OCI-LY7 (cell line): Measurements from ENCODE around the gene GNG7. TPM values are rescaled to one million over a fixed set of nuclear protein-coding genes. Genes with fewer than 3 reads are reported as not detected.
A peak's percentile ranks its signal among the peaks of the same experiment; 100 is the strongest.

Source experiments
- BruUV-seq: library from RNA; stranded (reverse); fragments of 400-500 nt; replicated peaks from 2 replicates; lab custom pipeline; 2021; lab: Mats Ljungman, UMichigan
- CTCF ChIA-PET: fragments of 300-600 bp; sonication (Branson Sonifier 250); formaldehyde crosslinking; loops from one replicate; lab custom pipeline; 2022; ENCODE audit warnings: antibody characterized with exemption; ENCODE audit not compliant: unreplicated experiment; lab: Charles Lee
- POLR2A ChIA-PET: fragments of 300-600 bp; sonication (Branson Sonifier 250); formaldehyde crosslinking; loops from one replicate; lab custom pipeline; 2022; ENCODE audit warnings: antibody characterized with exemption; lab: Charles Lee
- DNase-seq: peaks from one replicate; pipeline ENCODE4 v3.0.0-alpha.2; 2015; ENCODE audit warnings: low spot score
- H2AFZ ChIP-seq: fragments of 200-600 bp; sonication (generic), shearing (Covaris generic); 2 replicates; pipeline ENCODE4 v1.6.1; 2014; ENCODE audit warnings: mild to moderate bottlenecking, antibody characterized with exemption, low read length, moderate library complexity
- H3K27ac ChIP-seq: fragments of 200-600 bp; sonication (generic); 2 replicates; pipeline ENCODE4 v1.5.1; 2014; ENCODE audit warnings: mixed run types, low read depth, mild to moderate bottlenecking, moderate library complexity, low read length, inconsistent platforms; ENCODE audit not compliant: poor library complexity, severe bottlenecking
- H3K36me3 ChIP-seq: fragments of 200-600 bp; sonication (generic); 2 replicates; pipeline ENCODE4 v1.6.1; 2014; ENCODE audit warnings: mild to moderate bottlenecking, antibody characterized with exemption, low read length, moderate library complexity, mixed read lengths; ENCODE audit not compliant: insufficient read depth
- H3K4me1 ChIP-seq: fragments of 200-600 bp; sonication (generic); 2 replicates; pipeline ENCODE4 v1.5.1; 2014; ENCODE audit warnings: mild to moderate bottlenecking, low read length; ENCODE audit not compliant: insufficient read depth, poor library complexity, severe bottlenecking
- H3K4me2 ChIP-seq: fragments of 200-600 bp; sonication (generic); 2 replicates; pipeline ENCODE4 v1.6.1; 2014; ENCODE audit warnings: mild to moderate bottlenecking, low read length
- H3K4me3 ChIP-seq: fragments of 200-600 bp; sonication (generic); 2 replicates; pipeline ENCODE4 v1.5.1; 2014; ENCODE audit warnings: mild to moderate bottlenecking, low read depth, low read length; ENCODE audit not compliant: poor library complexity, severe bottlenecking
- H3K79me2 ChIP-seq: fragments of 200-600 bp; sonication (generic); 2 replicates; pipeline ENCODE4 v1.6.1; 2016; ENCODE audit warnings: low read depth, mild to moderate bottlenecking, low read length, moderate library complexity, mixed read lengths; ENCODE audit not compliant: insufficient read depth
- H3K9me2 ChIP-seq: fragments of 200-600 bp; sonication (generic); 2 replicates; pipeline ENCODE4 v1.6.1; 2016; ENCODE audit warnings: mild to moderate bottlenecking, low read length, mixed read lengths; ENCODE audit not compliant: insufficient read depth
- H3K9me3 ChIP-seq: fragments of 200-600 bp; sonication (generic); 2 replicates; pipeline ENCODE4 v1.6.1; 2014; ENCODE audit warnings: mild to moderate bottlenecking, mixed run types, low read length, mixed read lengths
- H4K20me1 ChIP-seq: fragments of 200-600 bp; sonication (generic); 2 replicates; pipeline ENCODE4 v1.6.1; 2014; ENCODE audit warnings: mild to moderate bottlenecking, antibody characterized with exemption, low read length, moderate library complexity, mixed read lengths; ENCODE audit not compliant: insufficient read depth
- EZH2phosphoT487 ChIP-seq: fragments of 200-600 bp; sonication (generic); IDR thresholded peaks from 2 replicates; pipeline ENCODE4 v1.6.1; 2018; ENCODE audit warnings: low read depth, borderline replicate concordance, mild to moderate bottlenecking, mixed run types, antibody characterized with exemption, low read length, moderate library complexity, mixed read lengths
- intact Hi-C: fragments of 100-400 bp; cut with micrococcal nuclease; formaldehyde crosslinking; loops from one replicate; pipeline ENCODE4 v1.10.0; 2022; ENCODE audit not compliant: unreplicated experiment
- total RNA-seq, 2 experiments: library from RNA; depleted of rRNA in 1 of 2; stranded (reverse); fragments of >200 nt in 1 of 2; shearing (Covaris generic) in 1 of 2; gene quantifications; 2 replicates each; pipeline ENCODE4 v1.2.3, GENCODE V29; 2014 to 2022
- TF ChIP-seq, protein P1 (sequence below): fragments of 200-600 bp; sonication (generic); conservative IDR thresholded peaks from 2 replicates; pipeline ENCODE4 v1.5.1; 2014; ENCODE audit warnings: mild to moderate bottlenecking, antibody characterized with exemption, low read length, moderate library complexity, mixed read lengths

GNG7 gene
- total RNA-seq, 2 experiments from 2014 or later = 13.9 to 15.3 TPM

- H3K9me2 ChIP-seq = no peaks in the 10 kb centered on the region
- peak; percentile 57 for DNase-seq
- CTCF ChIA-PET = interaction anchor here (0.6 to 2.5 kb wide), 4 partner anchors 24 to 138 kb away, joined by 3 to 38 read pairs (median 4); partner anchors contain the start of gene GADD45B
- intact Hi-C loops = loop anchor here (1.0 to 10.0 kb wide), 4 partner anchors 26 to 447 kb away; partner anchors contain the start of genes DOT1L, PLEKHJ1 and SF3A2
- no TSS peak for BruUV-seq
- peak overlapping the region; percentile 87 for H3K4me2 ChIP-seq
- no peak overlapping the region for H3K4me3 ChIP-seq
- H3K27ac ChIP-seq = peak overlapping the region; percentile 85
- no peak for TF ChIP-seq EZH2phosphoT487
- TF ChIP-seq, protein P1, sequence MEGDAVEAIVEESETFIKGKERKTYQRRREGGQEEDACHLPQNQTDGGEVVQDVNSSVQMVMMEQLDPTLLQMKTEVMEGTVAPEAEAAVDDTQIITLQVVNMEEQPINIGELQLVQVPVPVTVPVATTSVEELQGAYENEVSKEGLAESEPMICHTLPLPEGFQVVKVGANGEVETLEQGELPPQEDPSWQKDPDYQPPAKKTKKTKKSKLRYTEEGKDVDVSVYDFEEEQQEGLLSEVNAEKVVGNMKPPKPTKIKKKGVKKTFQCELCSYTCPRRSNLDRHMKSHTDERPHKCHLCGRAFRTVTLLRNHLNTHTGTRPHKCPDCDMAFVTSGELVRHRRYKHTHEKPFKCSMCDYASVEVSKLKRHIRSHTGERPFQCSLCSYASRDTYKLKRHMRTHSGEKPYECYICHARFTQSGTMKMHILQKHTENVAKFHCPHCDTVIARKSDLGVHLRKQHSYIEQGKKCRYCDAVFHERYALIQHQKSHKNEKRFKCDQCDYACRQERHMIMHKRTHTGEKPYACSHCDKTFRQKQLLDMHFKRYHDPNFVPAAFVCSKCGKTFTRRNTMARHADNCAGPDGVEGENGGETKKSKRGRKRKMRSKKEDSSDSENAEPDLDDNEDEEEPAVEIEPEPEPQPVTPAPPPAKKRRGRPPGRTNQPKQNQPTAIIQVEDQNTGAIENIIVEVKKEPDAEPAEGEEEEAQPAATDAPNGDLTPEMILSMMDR = peak; percentile 76
- H3K79me2 ChIP-seq = no peaks in the 10 kb centered on the region
- H4K20me1 ChIP-seq = no peaks in the 10 kb centered on the region
- H3K9me3 ChIP-seq = peaks cover 6% of the 10 kb centered on the region; the same call in 1 of the 2 replicates
- H3K36me3 ChIP-seq = no peaks in the 10 kb centered on the region
- POLR2A ChIA-PET = interaction anchor here (0.6 to 8.0 kb wide), 7 partner anchors 8 to 138 kb away, joined by 3 to 72 read pairs (median 3); partner anchors contain the start of gene GADD45B
- peaks cover 82% of the 10 kb centered on the region for H3K4me1 ChIP-seq
- H2AFZ ChIP-seq = no peak overlapping the region
These were observed 90.7 kb downstream of the GNG7 start for GRCh38 chr19:2611483-2612464.

GRCh38 chr19:2610637-2611482 lies 91.6 kb downstream of the GNG7 start:
- TF ChIP-seq, protein P1 = peak; percentile 98
- TF ChIP-seq EZH2phosphoT487 = no peak
- H3K27ac ChIP-seq = peak overlapping the region; percentile 85
- H2AFZ ChIP-seq = no peak overlapping the region; the same call in 1 of the 2 replicates
- H3K9me2 ChIP-seq = no peaks in the 10 kb centered on the region
- peak overlapping the region; percentile 87 for H3K4me2 ChIP-seq
- H3K4me3 ChIP-seq = peak overlapping the region; percentile 60
- no TSS peak for BruUV-seq
- peaks cover 6% of the 10 kb centered on the region; the same call in 1 of the 2 replicates for H3K9me3 ChIP-seq
- ChIA-PET CTCF (interaction anchor here (0.6 to 2.5 kb wide), 6 partner anchors 25 to 137 kb away, joined by 3 to 38 read pairs (median 4); partner anchors contain the start of gene GADD45B), POLR2A (interaction anchor here (0.6 to 8.0 kb wide), 5 partner anchors 9 to 137 kb away, joined by 3 to 72 read pairs (median 3); partner anchors contain the start of gene GADD45B)
- peak; percentile 93 for DNase-seq
- H3K36me3 ChIP-seq = no peaks in the 10 kb centered on the region
- no peaks in the 10 kb centered on the region for H3K79me2 ChIP-seq
- no peaks in the 10 kb centered on the region for H4K20me1 ChIP-seq
- peaks cover 73% of the 10 kb centered on the region for H3K4me1 ChIP-seq
- intact Hi-C loops = loop anchor here (1.0 to 10.0 kb wide), 4 partner anchors 50 to 446 kb away; partner anchors contain the start of genes DOT1L, PLEKHJ1 and SF3A2
